PC-3 (cell line): ENCODE data around the gene PRPS1. TPM values are rescaled to one million over a fixed set of nuclear protein-coding genes. Genes with fewer than 3 reads are reported as not detected.
A peak's percentile ranks its signal among the peaks of the same experiment; 100 is the strongest.

Experiments
- ATAC-seq: fragments of 200-7000 bp; cut with Tn5 transposase; 2 replicates; pipeline ENCODE4 v1.9.1; 2020; ENCODE audit warnings: mild to moderate bottlenecking, moderate library complexity
- BruUV-seq: library from RNA; stranded (reverse); fragments of 400-500 nt; replicated peaks from 2 replicates; lab custom pipeline; 2021; lab: Mats Ljungman, UMichigan
- CTCF ChIA-PET: fragments of 300-600 bp; sonication (Branson Sonifier 250); formaldehyde crosslinking; loops from one replicate; lab custom pipeline; 2022; ENCODE audit warnings: antibody characterized with exemption; lab: Charles Lee
- POLR2A ChIA-PET: fragments of 300-600 bp; sonication (Branson Sonifier 250); formaldehyde crosslinking; loops from one replicate; lab custom pipeline; 2022; ENCODE audit warnings: antibody characterized with exemption; ENCODE audit not compliant: unreplicated experiment; lab: Charles Lee
- DNase-seq: peaks from one replicate; pipeline ENCODE4 v3.0.0-alpha.2; 2015
- H2AFZ ChIP-seq: fragments of 300-600 bp; sonication (generic); 2 replicates; pipeline ENCODE4 v1.6.0; 2016; ENCODE audit warnings: antibody characterized with exemption, low read length
- H3F3A ChIP-seq: fragments of 300-600 bp; sonication (generic); one replicate; pipeline ENCODE4 v1.6.0; 2017; ENCODE audit warnings: antibody characterized with exemption, low read length, control low read depth, mild to moderate bottlenecking; ENCODE audit not compliant: unreplicated experiment
- H3K27ac ChIP-seq: fragments of 300-600 bp; sonication (generic); 2 replicates; pipeline ENCODE4 v1.5.1; 2016; ENCODE audit warnings: mild to moderate bottlenecking, low read length
- H3K27me3 ChIP-seq: fragments of 300-600 bp; sonication (generic); 2 replicates; pipeline ENCODE4 v1.6.1; 2016; ENCODE audit warnings: low read length, mixed read lengths
- H3K36me3 ChIP-seq: fragments of 300-600 bp; sonication (generic); 2 replicates; pipeline ENCODE4 v1.6.1; 2016; ENCODE audit warnings: low read depth, mixed run types, low read length, mixed read lengths
- H3K4me1 ChIP-seq: fragments of 300-600 bp; sonication (generic); 2 replicates; pipeline ENCODE4 v1.5.1; 2016; ENCODE audit warnings: low read length; ENCODE audit not compliant: insufficient read depth
- H3K4me2 ChIP-seq: fragments of 300-600 bp; sonication (generic); 2 replicates; pipeline ENCODE4 v1.6.0; 2016; ENCODE audit warnings: low read length
- H3K4me3 ChIP-seq: fragments of 300-600 bp; sonication (generic); 2 replicates; pipeline ENCODE4 v1.5.1; 2016; ENCODE audit warnings: mild to moderate bottlenecking, low read length, mixed read lengths
- H3K79me2 ChIP-seq: fragments of 300-600 bp; sonication (generic); 2 replicates; pipeline ENCODE4 v1.6.1; 2017; ENCODE audit warnings: low read length, mixed read lengths
- H3K9ac ChIP-seq: fragments of 300-600 bp; sonication (generic); 2 replicates; pipeline ENCODE4 v1.6.0; 2016; ENCODE audit warnings: mild to moderate bottlenecking, low read length
- H3K9me2 ChIP-seq: fragments of 300-600 bp; sonication (generic); replicated peaks from 2 replicates; pipeline ENCODE4 v1.6.1; 2016; ENCODE audit warnings: mixed run types, low read length, mixed read lengths
- H3K9me3 ChIP-seq: fragments of 300-600 bp; sonication (generic); 2 replicates; pipeline ENCODE4 v1.6.1; 2016; ENCODE audit warnings: low read length, mixed read lengths
- H4K20me1 ChIP-seq: fragments of 300-600 bp; sonication (generic); 2 replicates; pipeline ENCODE4 v1.6.1; 2016; ENCODE audit warnings: low read length, mixed read lengths
- CTCF ChIP-seq: fragments of 300-600 bp; sonication (generic); conservative IDR thresholded peaks from 2 replicates; pipeline ENCODE4 v1.5.1; 2017; ENCODE audit warnings: antibody characterized with exemption, low read depth, mild to moderate bottlenecking, low read length
- EZH2 ChIP-seq: fragments of 300-600 bp; sonication (generic); IDR thresholded peaks from one replicate; pipeline ENCODE4 v1.6.1; 2017; ENCODE audit warnings: antibody characterized with exemption, mild to moderate bottlenecking, low read length; ENCODE audit not compliant: unreplicated experiment
- EZH2phosphoT487 ChIP-seq: fragments of 300-600 bp; sonication (generic); IDR thresholded peaks from 2 replicates; pipeline ENCODE4 v1.6.1; 2018; ENCODE audit warnings: mild to moderate bottlenecking, antibody characterized with exemption, low read length, borderline replicate concordance
- intact Hi-C: fragments of 100-400 bp; cut with micrococcal nuclease; formaldehyde crosslinking; loops from 2 replicates; pipeline ENCODE4 v1.9.0; 2023
- total RNA-seq: library from RNA; depleted of rRNA; stranded (reverse); fragments of >200 nt; gene quantifications from 2 replicates; pipeline ENCODE4 v1.2.3, GENCODE V29; 2014

Gene PRPS1
- total RNA-seq, 1 experiment from 2014 or later, result 57.0 TPM

DNA sequence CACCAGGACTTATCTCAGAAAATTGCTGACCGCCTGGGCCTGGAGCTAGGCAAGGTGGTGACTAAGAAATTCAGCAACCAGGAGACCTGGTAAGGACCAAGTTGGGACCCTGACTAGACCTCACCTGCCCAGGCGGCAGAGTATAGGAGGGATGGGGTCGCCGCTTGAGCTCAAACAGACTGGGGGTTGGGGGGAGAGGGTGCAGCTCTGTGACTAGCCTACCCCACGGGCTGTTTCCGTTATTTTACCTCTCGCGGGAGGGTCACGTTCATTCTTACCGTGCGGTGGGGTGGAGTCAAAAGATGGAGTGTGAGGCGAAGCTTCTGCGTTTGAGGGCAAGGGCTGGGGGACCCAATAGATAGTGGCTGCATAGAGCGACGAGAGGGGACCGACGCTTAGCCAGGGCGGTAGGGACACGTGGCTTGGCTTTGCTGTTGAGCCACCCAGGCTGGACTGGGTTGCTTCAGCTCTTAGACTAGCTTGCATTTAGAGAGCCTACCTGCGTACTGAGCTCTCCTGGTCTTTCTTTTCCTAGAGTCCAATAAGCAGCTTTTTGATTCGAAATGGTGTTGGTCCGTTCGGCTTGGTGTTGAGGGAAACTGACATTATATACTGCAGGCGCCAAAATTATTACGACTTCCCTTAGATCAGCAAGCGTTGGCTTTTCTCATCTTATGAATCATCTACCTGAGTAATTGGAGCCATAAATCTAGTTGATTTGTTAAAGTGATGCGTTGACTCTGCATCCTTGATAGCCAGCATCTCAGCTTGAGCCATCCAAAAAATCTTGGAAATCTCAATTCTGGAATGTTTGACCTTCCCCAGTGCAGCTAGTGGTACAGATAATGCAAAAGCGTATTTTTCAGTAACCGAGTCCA lies 591 bp downstream of the PRPS1 start:
- no peak for TF ChIP-seq EZH2phosphoT487
- no peak for TF ChIP-seq CTCF
- no peak for TF ChIP-seq EZH2
- peak; percentile 32 for ATAC-seq
- DNase-seq, result peak; percentile 60
- Histone ChIP-seq H3K9me3 (no peaks in the 10 kb centered on the region), H3K9me2 (no peaks in the 10 kb centered on the region), H4K20me1 (peaks cover 29% of the 10 kb centered on the region), H3K4me2 (peak overlapping the region; percentile 99), H3K9ac (peak overlapping the region; percentile 90), H3K79me2 (peaks cover 53% of the 10 kb centered on the region), H3K4me3 (peak overlapping the region; percentile 89), H2AFZ (peak overlapping the region; percentile 79), H3F3A (peaks cover 7% of the 10 kb centered on the region), H3K4me1 (peaks cover 37% of the 10 kb centered on the region), H3K36me3 (no peaks in the 10 kb centered on the region), H3K27ac (peak overlapping the region; percentile 63), H3K27me3 (no peaks in the 10 kb centered on the region)
- intact Hi-C loops, result loop anchor here (1.0 to 2.0 kb wide), 2 partner anchors 58 to 86 kb away; no protein-coding TSS in a partner anchor
- TSS peak; percentile 75 for BruUV-seq
- ChIA-PET POLR2A (interaction anchor here (0.6 to 1.0 kb wide), 5 partner anchors 13 to 735 kb away, joined by 3 to 11 read pairs (median 6); no protein-coding TSS in a partner anchor), CTCF (interaction anchor here (1.5 kb wide), 2 partner anchors 44 to 86 kb away, joined by 5 to 7 read pairs; no protein-coding TSS in a partner anchor)

DNA sequence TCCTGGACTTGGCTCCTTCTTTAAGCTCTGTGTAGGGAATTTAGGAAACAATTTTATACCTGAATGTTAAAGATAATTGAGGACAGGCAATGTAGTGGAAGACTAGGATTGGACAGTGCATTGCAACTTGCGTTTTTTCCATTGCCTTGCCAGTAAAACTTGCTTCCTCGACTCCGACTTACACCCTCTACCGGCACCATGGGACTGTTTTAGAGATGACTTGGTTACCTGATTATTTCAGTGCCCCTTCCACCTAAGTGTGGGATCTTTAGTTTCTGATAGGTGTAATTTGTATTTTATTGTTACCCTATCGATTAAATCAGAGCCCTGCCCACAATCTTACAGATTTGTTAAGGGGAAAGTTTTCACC lies 1.2 kb downstream of the PRPS1 start:
- POLR2A ChIA-PET, result interaction anchor here (0.6 kb wide), 3 partner anchors 25 to 736 kb away, joined by 4 to 8 read pairs (median 4); no protein-coding TSS in a partner anchor
- Histone ChIP-seq H3K27me3 (no peaks in the 10 kb centered on the region), H4K20me1 (peaks cover 29% of the 10 kb centered on the region), H3F3A (peaks cover 7% of the 10 kb centered on the region), H3K9me3 (no peaks in the 10 kb centered on the region), H3K79me2 (peaks cover 56% of the 10 kb centered on the region), H3K9me2 (no peaks in the 10 kb centered on the region), H2AFZ (no peak overlapping the region), H3K4me3 (peak overlapping the region; percentile 89), H3K4me1 (peaks cover 37% of the 10 kb centered on the region), H3K4me2 (peak overlapping the region; percentile 99), H3K9ac (peak overlapping the region; percentile 90), H3K27ac (peak overlapping the region; percentile 63; the same call in 1 of the 2 replicates), H3K36me3 (no peaks in the 10 kb centered on the region)
- no peak for TF ChIP-seq EZH2phosphoT487
- TF ChIP-seq CTCF, result peak; percentile 45
- CTCF ChIA-PET, result interaction anchor here (1.5 kb wide), 1 partner anchor 87 kb away, joined by 5 read pairs; no protein-coding TSS in a partner anchor
- intact Hi-C loops, result loop anchor here (2.0 kb wide), 1 partner anchor 87 kb away; no protein-coding TSS in a partner anchor
- peak; percentile 9; the same call in 1 of the 2 replicates for ATAC-seq
- no TSS peak for BruUV-seq
- peak; percentile 31 for DNase-seq
